ENCODE measurements around the gene GNG12.

Gene GNG12

GRCh38 chr1:67769633-67770256 lies 63.5 kb downstream of the GNG12 start:
- TF ChIP-seq MYC (IDR thresholded peaks at IDR 0.05; ENCODE audit: low read depth, low read length), result no peak
- DNase-seq (ENCODE audit: low read depth), result no peak
- no peak overlapping the region for H3K4me3 ChIP-seq (ENCODE audit: low read depth, low read length)

- no peak for DNase-seq (ENCODE audit: low read depth)
- TF ChIP-seq MYC (IDR thresholded peaks at IDR 0.05; ENCODE audit: low read depth, low read length), result no peak
- no peak for TF ChIP-seq POLR2A (IDR thresholded peaks at IDR 0.05; ENCODE audit: extremely low read depth, insufficient read length)
- TF ChIP-seq CTCF (IDR thresholded peaks at IDR 0.05; ENCODE audit: low read depth, low read length), result no peak
- TF ChIP-seq MAX (IDR thresholded peaks at IDR 0.05; ENCODE audit: low read depth, low read length), result no peak
- H3K4me3 ChIP-seq (ENCODE audit: low read depth, low read length), result no peak overlapping the region
Measured at GRCh38 chr1:67768480-67768879, 64.8 kb downstream of the GNG12 start.

- no peak overlapping the region for H3K4me3 ChIP-seq (ENCODE audit: low read depth, low read length)
- TF ChIP-seq MAX (IDR thresholded peaks at IDR 0.05; ENCODE audit: low read depth, low read length), result no peak
- no peak for TF ChIP-seq POLR2A (IDR thresholded peaks at IDR 0.05; ENCODE audit: extremely low read depth, insufficient read length)
- TF ChIP-seq CTCF (IDR thresholded peaks at IDR 0.05; ENCODE audit: low read depth, low read length), result no peak
- TF ChIP-seq MYC (IDR thresholded peaks at IDR 0.05; ENCODE audit: low read depth, low read length), result no peak
- DNase-seq (ENCODE audit: low read depth), result no peak
Measured at GRCh38 chr1:67767103-67767782, 66.0 kb downstream of the GNG12 start.

GRCh38 chr1:67766141-67766978 lies 66.9 kb downstream of the GNG12 start:
- no peak overlapping the region for H3K4me3 ChIP-seq (ENCODE audit: low read depth, low read length)
- DNase-seq (ENCODE audit: low read depth), result peak; percentile 48
- TF ChIP-seq MYC (IDR thresholded peaks at IDR 0.05; ENCODE audit: low read depth, low read length), result no peak
- peak; percentile 58 for TF ChIP-seq CTCF (IDR thresholded peaks at IDR 0.05; ENCODE audit: low read depth, low read length)

GRCh38 chr1:67764633-67765032 lies 68.6 kb downstream of the GNG12 start:
- DNase-seq (ENCODE audit: low read depth), result no peak
- H3K4me3 ChIP-seq (ENCODE audit: low read depth, low read length), result no peak overlapping the region
- TF ChIP-seq CTCF (IDR thresholded peaks at IDR 0.05; ENCODE audit: low read depth, low read length) (no peak), POLR2A (IDR thresholded peaks at IDR 0.05; ENCODE audit: extremely low read depth, insufficient read length) (no peak), MYC (IDR thresholded peaks at IDR 0.05; ENCODE audit: low read depth, low read length) (no peak), MAX (IDR thresholded peaks at IDR 0.05; ENCODE audit: low read depth, low read length) (no peak)

GRCh38 chr1:67761730-67762129 lies 71.5 kb downstream of the GNG12 start:
- DNase-seq (ENCODE audit: low read depth), result no peak
- H3K4me3 ChIP-seq (ENCODE audit: low read depth, low read length), result no peak overlapping the region
- no peak for TF ChIP-seq MAX (IDR thresholded peaks at IDR 0.05; ENCODE audit: low read depth, low read length)
- TF ChIP-seq POLR2A (IDR thresholded peaks at IDR 0.05; ENCODE audit: extremely low read depth, insufficient read length), result no peak
- TF ChIP-seq CTCF (IDR thresholded peaks at IDR 0.05; ENCODE audit: low read depth, low read length), result no peak
- TF ChIP-seq MYC (IDR thresholded peaks at IDR 0.05; ENCODE audit: low read depth, low read length), result no peak

All from NB4 (cell line).